ENCODE data around the gene EPHB2. TPM values are rescaled to one million over a fixed set of nuclear protein-coding genes. Genes with fewer than 3 reads are reported as not detected.

The EPHB2 gene
- total and polyA plus RNA-seq, 2 of the 4 experiments (the other 2 are of a cell fraction), result 52.3 to 58.8 TPM

- Histone ChIP-seq H3K36me3 (ENCODE audit: control insufficient read depth, insufficient read depth, low read length) (no peaks in the 10 kb centered on the region), H3K23ac (ENCODE audit: low read depth, low read length) (no peak overlapping the region), H3K18ac (ENCODE audit: low read depth, low read length) (no peak overlapping the region), H4K8ac (ENCODE audit: low read depth in 2 of 2, low read length in 2 of 2) (no peak overlapping the region), H3K56ac (ENCODE audit: extremely low read depth, insufficient read depth, low read length) (no peak overlapping the region), H3K14ac (replicated peaks; ENCODE audit: low read depth, low read length) (no peak overlapping the region), H4K20me1 (ENCODE audit: insufficient read depth, low read length) (peaks cover 15% of the 10 kb centered on the region), H2BK120ac (ENCODE audit: low read depth, low read length) (no peak overlapping the region), H3K9me3 (ENCODE audit: control insufficient read depth, insufficient read depth, low read length) (no peaks in the 10 kb centered on the region), H3K27ac (ENCODE audit: insufficient read depth, low read length) (no peak overlapping the region), H2AK9ac (replicated peaks; ENCODE audit: low read depth, low read length, poor library complexity) (no peak overlapping the region), H2AK5ac (ENCODE audit: low read depth, low read length) (no peak overlapping the region), H3K9ac (ENCODE audit: low read depth, low read length) (no peak overlapping the region), H3K4me2 (ENCODE audit: low read depth, low read length) (no peak overlapping the region), H3K4me3 (ENCODE audit: insufficient read depth, low read depth, low read length) (no peak overlapping the region), H3K79me1 (ENCODE audit: low read depth in 1 of 2, low read length in 2 of 2) (peaks cover 15 to 22% of the 10 kb centered on the region in 2 experiments; a peak in 3 of 4 replicates), H2BK5ac (ENCODE audit: low read depth, low read length, poor library complexity, severe bottlenecking) (no peak overlapping the region), H3K27me3 (ENCODE audit: control insufficient read depth, insufficient read depth, low read length) (no peaks in the 10 kb centered on the region), H3K4me1 (ENCODE audit: control insufficient read depth, insufficient read depth, low read length) (peaks cover 16% of the 10 kb centered on the region), H2AFZ (replicated peaks; ENCODE audit: low read length, poor library complexity) (no peak overlapping the region), H3K9me1 (ENCODE audit: insufficient read depth, low read length) (peaks cover 10% of the 10 kb centered on the region; the same call in 1 of the 2 replicates), H4K91ac (ENCODE audit: insufficient read depth, low read depth, low read length) (no peak overlapping the region), H2BK20ac (ENCODE audit: low read depth, low read length) (no peak overlapping the region), H4K5ac (ENCODE audit: low read depth, low read length) (no peak overlapping the region), H2BK15ac (ENCODE audit: low read depth, low read length) (no peak overlapping the region), H3K4ac (ENCODE audit: low read depth, low read length) (no peak overlapping the region)
- TF ChIP-seq NFE2L2 (IDR thresholded peaks at IDR 0.05; ENCODE audit: low read depth, low read length) (no peak), CHD1 (IDR thresholded peaks at IDR 0.05; ENCODE audit: low read depth, low read length) (no peak), MAFK (IDR thresholded peaks at IDR 0.05; ENCODE audit: low read depth, low read length) (no peak), SMC3 (IDR thresholded peaks at IDR 0.05; ENCODE audit: low read depth, low read length) (no peak)
- no TSS peak for BruUV-seq (replicated peaks)
- dilution Hi-C loops (cut with HindIII; ENCODE audit: low sequenced_read_pairs, unreplicated experiment) (no loop called here), intact Hi-C loops (cut with micrococcal nuclease) (no loop called here), in situ Hi-C loops (cut with MboI; ENCODE audit: low sequenced_read_pairs) (loop anchor here (10.0 kb wide), 1 partner anchor 176 kb away; no protein-coding TSS in a partner anchor)
- no peak for ATAC-seq (ENCODE audit: low read depth)
- ChIA-PET POLR2A (ENCODE audit: unreplicated experiment) (no interaction called here), CTCF (interaction anchor here (0.7 to 0.8 kb wide), 2 partner anchors 153 to 544 kb away, joined by 3 read pairs; no protein-coding TSS in a partner anchor)
- no peak for DNase-seq
These were observed 1.9 kb upstream of the EPHB2 start for GRCh38 chr1:22708777-22709176.

Data from IMR-90 (cell line).